HCT116 (cell line): ENCODE results near the gene SLC2A9.

ENCODE experiments used
- CBX3 ChIP-seq: IDR thresholded peaks from 2 replicates; pipeline ENCODE4 v1.6.1; 2012; ENCODE audit warnings: low read depth
- CTCF ChIP-seq, 3 experiments: fragments of 200-600 bp in 1 of 3; sonication (generic) in 1 of 3; IDR thresholded peaks in 2 of 3; conservative IDR thresholded peaks in 1 of 3; 2 replicates each; pipeline ENCODE4 v1.5.1; 2012 to 2017; ENCODE audit warnings: low read depth in 2 of 3, low read length in 2 of 3, antibody characterized with exemption in 1 of 3, borderline replicate concordance in 1 of 3, control low read depth in 1 of 3, mild to moderate bottlenecking in 1 of 3, mixed read lengths in 1 of 3, mixed run types in 1 of 3, moderate library complexity in 1 of 3; ENCODE audit not compliant: insufficient read depth in 1 of 3
- EZH2 ChIP-seq: fragments of 200-600 bp; sonication (generic); IDR thresholded peaks from 2 replicates; pipeline ENCODE4 v1.6.1; 2017; ENCODE audit warnings: antibody characterized with exemption, mixed run types
- SRF ChIP-seq: IDR thresholded peaks from 2 replicates; pipeline ENCODE4 v1.6.1; 2012; ENCODE audit warnings: low read depth
- YY1 ChIP-seq: IDR thresholded peaks from 2 replicates; pipeline ENCODE4 v1.6.1; 2011; ENCODE audit warnings: low read length, low read depth, moderate library complexity, mild to moderate bottlenecking; ENCODE audit not compliant: insufficient replicate concordance; ENCODE audit errors: extremely low read depth

DNA sequence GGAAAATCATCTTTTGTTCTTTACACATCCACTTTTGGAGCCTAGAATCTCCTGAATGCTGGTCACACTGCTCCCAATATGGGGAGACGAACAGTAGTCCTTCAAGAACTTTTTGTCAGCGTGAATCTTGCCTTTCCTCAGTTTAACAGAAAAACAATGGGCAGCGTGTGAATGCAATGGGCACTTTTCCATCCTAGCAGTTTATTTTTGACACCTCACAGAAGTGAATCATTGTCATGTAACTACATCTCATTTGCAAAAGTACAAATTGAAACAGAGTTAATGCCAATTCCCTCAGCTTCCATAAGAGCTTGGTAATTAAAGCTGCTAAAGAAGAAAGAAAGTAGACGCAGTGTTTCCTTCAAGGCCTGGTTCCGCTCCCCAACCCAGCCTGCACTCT is 154.4 kb downstream of the SLC2A9 start:
- TF ChIP-seq CBX3 (no peak), YY1 (no peak), CTCF (IDR thresholded peaks at IDR 0.05 in 2 of 3, conservative IDR thresholded peaks at IDR 0.05 in 1 of 3; ENCODE audit: borderline replicate concordance in 1 of 3, insufficient read depth in 1 of 3, low read depth in 2 of 3, low read length in 2 of 3) (no peak), EZH2 (no peak), SRF (no peak)
